DND-41 (cell line): Measurements from ENCODE around the gene WHRN.

ENCODE experiments used
- EZH2 ChIP-seq: IDR thresholded peaks from 3 replicates; pipeline ENCODE4 v1.6.1; 2012; ENCODE audit warnings: borderline replicate concordance, low read depth, mild to moderate bottlenecking, moderate library complexity, low read length, inconsistent platforms; ENCODE audit not compliant: severe bottlenecking
- TF ChIP-seq, protein P1 (sequence below): IDR thresholded peaks from 2 replicates; pipeline ENCODE4 v1.5.1; 2012; ENCODE audit warnings: borderline replicate concordance, low read length, moderate library complexity, mild to moderate bottlenecking; ENCODE audit not compliant: poor library complexity, severe bottlenecking; ENCODE audit errors: extremely low read depth

DNA sequence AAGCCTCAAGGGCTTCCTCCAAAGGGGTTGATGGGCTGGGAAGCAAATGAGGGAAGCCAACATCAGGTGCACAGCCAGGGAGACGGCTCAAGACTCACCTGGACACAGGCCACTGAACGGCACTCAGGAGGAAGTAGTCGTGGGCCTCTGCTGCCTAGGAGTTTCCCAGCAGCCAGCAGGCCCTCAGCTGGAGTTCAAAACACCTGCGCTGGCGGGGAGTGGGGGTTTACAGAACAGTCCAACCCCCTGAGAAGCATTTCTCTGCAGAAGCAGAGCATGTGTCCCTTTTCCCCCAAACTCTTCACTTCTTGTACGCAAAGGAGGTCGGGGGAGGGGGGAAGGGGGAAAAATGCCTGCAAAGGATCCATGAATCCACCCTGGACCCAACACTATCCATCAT lies 2.3 kb downstream of the WHRN start:
- TF ChIP-seq, protein P1, sequence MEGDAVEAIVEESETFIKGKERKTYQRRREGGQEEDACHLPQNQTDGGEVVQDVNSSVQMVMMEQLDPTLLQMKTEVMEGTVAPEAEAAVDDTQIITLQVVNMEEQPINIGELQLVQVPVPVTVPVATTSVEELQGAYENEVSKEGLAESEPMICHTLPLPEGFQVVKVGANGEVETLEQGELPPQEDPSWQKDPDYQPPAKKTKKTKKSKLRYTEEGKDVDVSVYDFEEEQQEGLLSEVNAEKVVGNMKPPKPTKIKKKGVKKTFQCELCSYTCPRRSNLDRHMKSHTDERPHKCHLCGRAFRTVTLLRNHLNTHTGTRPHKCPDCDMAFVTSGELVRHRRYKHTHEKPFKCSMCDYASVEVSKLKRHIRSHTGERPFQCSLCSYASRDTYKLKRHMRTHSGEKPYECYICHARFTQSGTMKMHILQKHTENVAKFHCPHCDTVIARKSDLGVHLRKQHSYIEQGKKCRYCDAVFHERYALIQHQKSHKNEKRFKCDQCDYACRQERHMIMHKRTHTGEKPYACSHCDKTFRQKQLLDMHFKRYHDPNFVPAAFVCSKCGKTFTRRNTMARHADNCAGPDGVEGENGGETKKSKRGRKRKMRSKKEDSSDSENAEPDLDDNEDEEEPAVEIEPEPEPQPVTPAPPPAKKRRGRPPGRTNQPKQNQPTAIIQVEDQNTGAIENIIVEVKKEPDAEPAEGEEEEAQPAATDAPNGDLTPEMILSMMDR: no peak
- no peak for TF ChIP-seq EZH2
